Hepatocyte (in vitro differentiated cells): ENCODE measurements around the gene SH2B3. TPM values are rescaled to one million over a fixed set of nuclear protein-coding genes. Genes with fewer than 3 reads are reported as not detected.

ENCODE experiments used
- DNase-seq: peaks from one replicate; pipeline ENCODE4 v3.0.0-alpha.2; 2016; ENCODE audit warnings: low spot score
- H2AFZ ChIP-seq: fragments of 200-600 bp; sonication (generic); 2 replicates; pipeline ENCODE4 v1.6.0; 2016; ENCODE audit warnings: antibody characterized with exemption, mild to moderate bottlenecking
- H3K27ac ChIP-seq: fragments of 200-600 bp; sonication (generic); 2 replicates; pipeline ENCODE4 v1.5.1; 2016; ENCODE audit warnings: mild to moderate bottlenecking
- H3K27me3 ChIP-seq: fragments of 200-600 bp; sonication (generic); 2 replicates; pipeline ENCODE4 v1.6.1; 2016
- H3K36me3 ChIP-seq: fragments of 200-600 bp; sonication (generic); replicated peaks from 2 replicates; pipeline ENCODE4 v1.5.1; 2016; ENCODE audit warnings: low read depth; ENCODE audit not compliant: insufficient read depth
- H3K4me1 ChIP-seq: fragments of 200-600 bp; sonication (generic); 2 replicates; pipeline ENCODE4 v1.5.1; 2016; ENCODE audit warnings: mild to moderate bottlenecking, moderate library complexity; ENCODE audit not compliant: insufficient read depth
- H3K4me2 ChIP-seq: fragments of 200-600 bp; sonication (generic); 2 replicates; pipeline ENCODE4 v1.6.0; 2016
- H3K4me3 ChIP-seq: fragments of 200-600 bp; sonication (generic); 2 replicates; pipeline ENCODE4 v1.5.1; 2016; ENCODE audit warnings: mild to moderate bottlenecking
- H3K79me2 ChIP-seq: fragments of 200-600 bp; sonication (generic); 2 replicates; pipeline ENCODE4 v1.6.0; 2017; ENCODE audit warnings: mild to moderate bottlenecking
- H3K9me2 ChIP-seq: fragments of 200-600 bp; sonication (generic); replicated peaks from 2 replicates; pipeline ENCODE4 v1.6.0; 2017; ENCODE audit warnings: mild to moderate bottlenecking; ENCODE audit not compliant: insufficient read depth
- H3K9me3 ChIP-seq: fragments of 200-600 bp; sonication (generic); 2 replicates; pipeline ENCODE4 v1.5.1; 2016; ENCODE audit warnings: low read depth, mild to moderate bottlenecking
- H4K20me1 ChIP-seq: fragments of 200-600 bp; sonication (generic); 2 replicates; pipeline ENCODE4 v1.6.0; 2016; ENCODE audit warnings: mild to moderate bottlenecking; ENCODE audit not compliant: insufficient read depth, poor library complexity, severe bottlenecking
- EZH2 ChIP-seq: fragments of 200-600 bp; sonication (generic); IDR thresholded peaks from 2 replicates; pipeline ENCODE4 v1.6.1; 2016; ENCODE audit warnings: antibody characterized with exemption, mild to moderate bottlenecking, borderline replicate concordance
- EZH2phosphoT487 ChIP-seq: fragments of 200-600 bp; sonication (generic); IDR thresholded peaks from one replicate; pipeline ENCODE4 v1.6.1; 2018; ENCODE audit warnings: antibody characterized with exemption, mild to moderate bottlenecking, low read depth, moderate library complexity; ENCODE audit not compliant: unreplicated experiment, severe bottlenecking
- WGBS: methylation state at CpG from one replicate; pipeline ENCODE4 v1.1.6; 2016; ENCODE audit warnings: low lambda C conversion rate; ENCODE audit errors: missing lambda C conversion rate; 5-methylcytosine and 5-hydroxymethylcytosine counted together
- polyA plus RNA-seq: library from polyadenylated mRNA; unstranded; fragments of >200 nt; fragmentation: Nextera tagmentation; extraction: Ambion mirVana; gene quantifications from 2 replicates; pipeline ENCODE4 v1.2.1, GENCODE V29; 2016
- total RNA-seq: library from RNA; depleted of rRNA; stranded (reverse); fragments of >200 nt; gene quantifications from 2 replicates; pipeline ENCODE4 v1.2.3, GENCODE V29; 2014
- TF ChIP-seq, protein P1 (sequence below): fragments of 200-600 bp; sonication (generic); IDR thresholded peaks from 2 replicates; pipeline ENCODE4 v1.5.1; 2016; ENCODE audit warnings: antibody characterized with exemption, mild to moderate bottlenecking; ENCODE audit not compliant: poor library complexity

Gene SH2B3
- total and polyA plus RNA-seq, 2 experiments from 2014 or later, result 5.3 to 5.5 TPM

DNA sequence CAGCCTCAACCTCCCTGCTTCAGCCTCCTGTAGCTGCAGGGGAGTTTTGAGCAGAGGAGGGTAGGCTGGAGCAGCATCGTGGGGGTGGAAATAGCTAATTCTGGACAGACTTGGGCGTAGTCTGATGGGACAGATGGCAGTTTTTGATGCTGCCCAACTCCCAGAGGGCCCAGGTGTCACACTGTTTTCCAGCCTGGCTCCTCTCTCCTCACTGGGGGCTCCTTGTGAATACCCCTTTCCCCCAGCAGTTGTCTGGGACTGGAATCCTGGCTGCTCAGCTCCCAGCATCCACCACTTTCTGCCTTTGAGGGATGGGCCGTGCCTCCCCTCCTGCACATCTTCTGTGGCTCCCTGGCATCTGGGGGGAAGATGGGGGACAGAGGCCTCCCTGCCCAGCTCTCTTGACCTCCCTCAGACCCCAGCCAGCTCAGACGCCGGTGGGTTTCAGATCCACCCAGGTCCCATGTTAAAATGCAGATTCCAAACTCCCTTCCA lies 34.0 kb downstream of the SH2B3 start:
- Histone ChIP-seq H3K79me2 (no peaks in the 10 kb centered on the region), H3K9me3 (no peaks in the 10 kb centered on the region), H3K27ac (no peak overlapping the region), H3K36me3 (no peaks in the 10 kb centered on the region), H3K9me2 (no peaks in the 10 kb centered on the region), H3K4me2 (no peak overlapping the region), H3K4me3 (no peak overlapping the region), H4K20me1 (no peaks in the 10 kb centered on the region), H2AFZ (no peak overlapping the region), H3K27me3 (no peaks in the 10 kb centered on the region), H3K4me1 (peaks cover 6% of the 10 kb centered on the region)
- WGBS, result 95% methylated on average over 5 of the region's 5 CpGs
- TF ChIP-seq EZH2, result no peak
- no peak for DNase-seq

DNA sequence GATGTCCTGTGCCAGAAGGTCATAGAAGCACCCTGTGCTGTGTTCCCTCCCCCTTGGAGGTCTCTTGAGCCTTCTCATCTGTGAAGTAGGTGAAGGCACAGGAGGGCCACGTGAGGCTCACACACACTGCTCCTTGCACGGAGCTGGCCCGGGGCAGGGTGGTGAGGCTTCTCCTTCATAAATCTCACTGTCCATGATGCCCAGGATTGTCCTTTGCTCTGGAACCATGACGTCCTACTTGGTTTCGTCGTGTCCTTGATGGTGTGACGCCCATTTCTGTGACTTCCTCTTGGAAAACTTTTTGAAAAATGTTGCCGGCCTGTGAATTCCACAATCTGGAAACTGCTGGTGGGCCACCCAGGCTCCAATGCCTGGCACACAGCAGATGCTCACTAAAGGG lies 34.4 kb downstream of the SH2B3 start:
- no peaks in the 10 kb centered on the region for H4K20me1 ChIP-seq
- no peaks in the 10 kb centered on the region for H3K9me2 ChIP-seq
- no peak for TF ChIP-seq EZH2
- TF ChIP-seq, protein P1, sequence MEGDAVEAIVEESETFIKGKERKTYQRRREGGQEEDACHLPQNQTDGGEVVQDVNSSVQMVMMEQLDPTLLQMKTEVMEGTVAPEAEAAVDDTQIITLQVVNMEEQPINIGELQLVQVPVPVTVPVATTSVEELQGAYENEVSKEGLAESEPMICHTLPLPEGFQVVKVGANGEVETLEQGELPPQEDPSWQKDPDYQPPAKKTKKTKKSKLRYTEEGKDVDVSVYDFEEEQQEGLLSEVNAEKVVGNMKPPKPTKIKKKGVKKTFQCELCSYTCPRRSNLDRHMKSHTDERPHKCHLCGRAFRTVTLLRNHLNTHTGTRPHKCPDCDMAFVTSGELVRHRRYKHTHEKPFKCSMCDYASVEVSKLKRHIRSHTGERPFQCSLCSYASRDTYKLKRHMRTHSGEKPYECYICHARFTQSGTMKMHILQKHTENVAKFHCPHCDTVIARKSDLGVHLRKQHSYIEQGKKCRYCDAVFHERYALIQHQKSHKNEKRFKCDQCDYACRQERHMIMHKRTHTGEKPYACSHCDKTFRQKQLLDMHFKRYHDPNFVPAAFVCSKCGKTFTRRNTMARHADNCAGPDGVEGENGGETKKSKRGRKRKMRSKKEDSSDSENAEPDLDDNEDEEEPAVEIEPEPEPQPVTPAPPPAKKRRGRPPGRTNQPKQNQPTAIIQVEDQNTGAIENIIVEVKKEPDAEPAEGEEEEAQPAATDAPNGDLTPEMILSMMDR, result no peak
- TF ChIP-seq EZH2phosphoT487, result no peak
- H3K4me1 ChIP-seq, result peaks cover 2% of the 10 kb centered on the region
- H3K9me3 ChIP-seq, result no peaks in the 10 kb centered on the region
- no peak overlapping the region for H3K4me2 ChIP-seq
- H3K27ac ChIP-seq, result no peak overlapping the region
- H3K79me2 ChIP-seq, result no peaks in the 10 kb centered on the region
- 94% methylated on average over 8 of the region's 8 CpGs for WGBS
- no peaks in the 10 kb centered on the region for H3K36me3 ChIP-seq
- no peaks in the 10 kb centered on the region for H3K27me3 ChIP-seq
- H3K4me3 ChIP-seq, result no peak overlapping the region
- no peak overlapping the region for H2AFZ ChIP-seq
- DNase-seq, result no peak

DNA sequence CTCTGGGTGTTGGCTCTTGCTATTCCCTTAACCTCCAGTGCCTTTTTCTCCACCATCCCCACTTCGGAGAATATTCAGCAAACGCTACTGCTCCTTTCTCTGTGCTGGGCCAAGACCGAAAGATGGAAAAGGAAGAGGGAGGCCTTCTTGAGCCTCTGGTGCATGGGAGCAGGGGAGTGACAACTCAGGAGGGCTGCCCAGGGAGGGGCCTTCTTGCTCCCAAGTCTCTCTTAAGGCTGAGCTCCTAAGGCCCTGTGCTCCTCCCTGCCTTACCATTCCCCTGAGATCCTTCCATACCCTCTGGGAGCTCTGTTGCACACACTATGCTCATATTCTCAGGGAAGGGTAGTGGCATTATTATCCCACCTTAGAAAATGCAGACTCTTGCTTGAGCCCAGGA lies 34.9 kb downstream of the SH2B3 start:
- Histone ChIP-seq H3K79me2 (no peaks in the 10 kb centered on the region), H3K27me3 (no peaks in the 10 kb centered on the region), H3K36me3 (no peaks in the 10 kb centered on the region), H4K20me1 (no peaks in the 10 kb centered on the region), H3K27ac (no peak overlapping the region), H3K4me2 (no peak overlapping the region), H2AFZ (no peak overlapping the region), H3K9me3 (no peaks in the 10 kb centered on the region), H3K9me2 (no peaks in the 10 kb centered on the region), H3K4me3 (no peak overlapping the region), H3K4me1 (no peaks in the 10 kb centered on the region)
- DNase-seq, result no peak
- WGBS, result 97% methylated on average over 3 of the region's 3 CpGs
- no peak for TF ChIP-seq EZH2

DNA sequence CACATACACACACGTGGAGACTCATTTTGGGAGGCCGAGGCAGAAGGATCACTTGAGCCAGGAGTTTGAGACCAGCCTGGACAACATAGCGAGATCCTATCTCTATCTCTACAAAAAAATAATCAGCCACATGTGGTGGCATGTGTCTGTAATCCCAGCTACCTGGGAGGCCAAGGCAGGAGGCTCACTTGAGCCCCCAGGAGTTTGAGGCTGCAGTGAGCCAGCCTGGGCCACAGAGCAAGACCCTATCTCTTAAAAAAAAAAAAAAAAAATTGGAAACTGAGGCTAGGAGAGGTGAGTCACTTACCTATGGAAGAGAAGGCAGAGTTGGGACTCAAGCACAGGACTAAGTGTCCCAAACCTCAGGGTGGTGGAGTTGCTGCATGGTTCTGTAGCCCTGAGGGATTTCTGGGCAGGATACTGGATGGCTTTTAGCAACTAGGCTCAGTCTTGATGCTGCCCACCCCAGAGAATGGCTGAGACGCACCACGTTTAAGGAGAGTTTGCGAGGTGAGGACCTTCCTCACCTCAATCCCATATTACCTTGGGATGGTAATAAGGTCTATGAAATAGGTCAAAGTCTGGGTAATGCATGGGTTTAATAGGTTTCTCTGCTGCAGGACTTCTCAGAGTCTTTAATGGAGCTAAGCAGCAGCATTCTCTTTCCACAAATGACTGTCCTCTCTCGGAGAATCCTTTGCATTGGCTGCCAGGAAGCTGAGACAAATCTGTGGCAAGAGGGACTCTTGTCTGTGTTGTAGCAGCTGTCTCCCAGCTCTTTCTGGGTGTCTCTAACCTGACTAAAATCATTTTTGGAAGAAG lies 35.6 kb downstream of the SH2B3 start:
- Histone ChIP-seq H2AFZ (no peak overlapping the region), H3K9me3 (no peaks in the 10 kb centered on the region), H3K79me2 (no peaks in the 10 kb centered on the region), H3K36me3 (no peaks in the 10 kb centered on the region), H3K4me3 (no peak overlapping the region), H3K9me2 (no peaks in the 10 kb centered on the region), H3K4me2 (no peak overlapping the region), H3K4me1 (no peaks in the 10 kb centered on the region), H3K27ac (no peak overlapping the region), H3K27me3 (no peaks in the 10 kb centered on the region), H4K20me1 (no peaks in the 10 kb centered on the region)
- TF ChIP-seq, protein P1, result no peak
- TF ChIP-seq EZH2phosphoT487 (no peak), EZH2 (no peak)
- DNase-seq, result no peak
- WGBS, result 96% methylated on average over 7 of the region's 7 CpGs
